Small intestine (tissue), 7 donors: ENCODE data around the gene SLC44A5. TPM values are rescaled to one million over a fixed set of nuclear protein-coding genes. Genes with fewer than 3 reads are reported as not detected.

Experiments used
- DNase-seq, 2 donors: peaks; one replicate each; pipeline versions ENCODE4 v3.0.0 to v3.0.0-alpha.2; 2013
- FAIRE-seq: peaks from 2 replicates; lab custom pipeline; 2012; peaks lifted over from hg19 to GRCh38; lab: Jason Lieb, UNC
- H3K27ac ChIP-seq, 3 donors: one replicate each; pipeline ENCODE4 v1.5.1; 2013; ENCODE audit warnings: low read length in 2 of 3, mild to moderate bottlenecking in 2 of 3, control low read depth in 1 of 3, inconsistent platforms in 1 of 3, low read depth in 1 of 3, moderate library complexity in 1 of 3
- H3K27me3 ChIP-seq, 3 donors: one replicate each; pipeline ENCODE4 v1.6.1; 2013; ENCODE audit warnings: low read length in 3 of 3, inconsistent platforms in 1 of 3; ENCODE audit not compliant: control insufficient read depth in 3 of 3, insufficient read depth in 3 of 3
- H3K36me3 ChIP-seq, 3 donors: one replicate each; pipeline ENCODE4 v1.6.1; 2013; ENCODE audit warnings: low read length in 3 of 3, inconsistent platforms in 1 of 3, low read depth in 1 of 3, mild to moderate bottlenecking in 1 of 3, moderate library complexity in 1 of 3; ENCODE audit not compliant: control insufficient read depth in 3 of 3, insufficient read depth in 2 of 3
- H3K4me1 ChIP-seq, 3 donors: one replicate each; pipeline ENCODE4 v1.6.1; 2013; ENCODE audit warnings: low read length in 2 of 3, inconsistent platforms in 1 of 3, low read depth in 1 of 3, mild to moderate bottlenecking in 1 of 3, moderate library complexity in 1 of 3; ENCODE audit not compliant: control insufficient read depth in 3 of 3, insufficient read depth in 2 of 3
- H3K4me3 ChIP-seq, 3 donors: one replicate each; pipeline ENCODE4 v1.5.1; 2013; ENCODE audit warnings: low read length in 3 of 3, control low read depth in 1 of 3, inconsistent platforms in 1 of 3, low read depth in 1 of 3, mild to moderate bottlenecking in 1 of 3, moderate library complexity in 1 of 3
- H3K9me3 ChIP-seq, 2 donors: one replicate each; pipeline ENCODE4 v1.6.1; 2013; ENCODE audit warnings: low read depth in 1 of 2, low read length in 1 of 2; ENCODE audit not compliant: control insufficient read depth in 2 of 2, insufficient read depth in 1 of 2
- WGBS, 3 donors: extraction: QIAGEN DNeasy Blood & Tissue Kit; methylation state at CpG; one replicate each; pipeline ENCODE4 v1.1.7; 2013; 5-methylcytosine and 5-hydroxymethylcytosine counted together
- polyA plus RNA-seq, 4 donors: library from polyadenylated mRNA; stranded (reverse) in 3 of 4; unstranded in 1 of 4; fragments of 200-250 nt in 3 of 4; fragments of 120-200 nt in 1 of 4; gene quantifications; one replicate each; pipeline versions ENCODE4 v1.2.1 to v1.2.3, GENCODE V29; 2013
- donor health status: healthy with polysubstance abuse.
- donor health status: control.
- donor health status: control.
- donor health status: Bipolar disorder and iron deficiency.
- donor health status: healthy.

Gene SLC44A5
- polyA plus RNA-seq, 4 donors: 0.40 to 1.4 (median 1.1) TPM; not detected in 1

DNA sequence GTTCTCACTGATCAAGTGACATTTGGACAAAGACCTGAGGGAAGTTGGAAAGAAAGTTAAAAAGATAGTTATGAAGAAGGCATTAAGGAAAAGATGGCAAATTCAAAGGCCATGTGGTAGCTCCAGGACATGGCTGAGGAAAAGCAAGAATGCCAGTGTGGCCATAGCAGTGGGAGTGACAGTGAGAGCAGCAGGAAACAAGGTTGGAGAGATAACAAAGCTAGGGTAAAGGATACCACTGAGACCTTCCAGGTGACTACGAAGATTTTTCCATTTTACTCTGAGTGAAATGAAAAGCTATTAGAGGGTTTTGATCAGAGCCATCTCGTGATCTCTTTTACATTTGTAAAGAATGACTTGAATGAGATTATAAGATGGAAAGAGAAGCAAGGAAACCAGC is 170.6 kb downstream of the SLC44A5 start:
- no peak overlapping the region for H3K4me3 ChIP-seq
- DNase-seq (no peak), FAIRE-seq (no peak)
- no peaks in the 10 kb centered on the region for H3K9me3 ChIP-seq
- no peaks in the 10 kb centered on the region for H3K4me1 ChIP-seq
- WGBS, 3 donors: 48 to 68% (median 60%) methylated on average over 2 of the region's 2 CpGs
- no peak overlapping the region for H3K27ac ChIP-seq
- no peaks in the 10 kb centered on the region for H3K27me3 ChIP-seq
- H3K36me3 ChIP-seq: no peaks in the 10 kb centered on the region

DNA sequence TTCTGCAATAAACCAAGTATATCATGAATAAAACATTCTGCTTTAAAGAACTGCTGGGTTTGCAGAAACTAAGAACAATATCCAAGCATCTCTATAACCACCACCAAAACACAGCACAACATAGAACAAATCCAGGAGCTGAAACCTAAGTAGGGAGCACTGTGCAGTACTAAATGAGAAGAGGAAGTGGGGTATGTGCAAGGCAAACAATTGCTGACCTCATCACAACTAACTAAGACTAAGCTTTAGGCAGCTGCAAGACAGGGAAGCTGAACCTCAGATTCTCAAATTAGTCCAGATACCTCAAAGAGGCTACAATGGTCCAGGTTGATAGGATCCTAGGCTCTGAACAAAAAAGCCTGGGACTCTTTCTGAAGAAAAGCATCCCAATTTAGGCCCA is 172.6 kb downstream of the SLC44A5 start:
- Histone ChIP-seq H3K9me3 (no peaks in the 10 kb centered on the region), H3K4me3 (no peak overlapping the region), H3K27ac (no peak overlapping the region), H3K36me3 (no peaks in the 10 kb centered on the region), H3K4me1 (no peaks in the 10 kb centered on the region), H3K27me3 (no peaks in the 10 kb centered on the region)
- no peak for FAIRE-seq
- DNase-seq: no peak

DNA sequence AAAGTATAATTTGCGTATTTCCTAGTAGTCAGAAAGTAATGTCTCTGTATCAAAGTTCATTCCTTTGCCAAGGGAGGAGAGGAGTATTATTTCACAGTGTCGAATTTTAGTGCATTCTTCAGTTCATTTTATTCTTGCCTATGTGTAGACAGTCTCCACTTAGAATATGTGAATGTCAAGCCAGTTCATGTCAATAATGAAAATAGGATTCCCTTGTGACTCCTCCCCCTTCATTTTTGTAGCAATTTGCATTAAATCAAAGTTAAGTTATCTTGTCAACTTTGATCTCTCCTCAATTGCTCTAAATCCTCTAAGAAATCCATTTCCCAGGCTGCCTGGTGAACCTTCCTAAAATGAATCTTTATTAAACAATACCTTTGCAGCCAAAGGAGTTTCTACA is 179.1 kb downstream of the SLC44A5 start:
- no peak for FAIRE-seq
- no peaks in the 10 kb centered on the region for H3K9me3 ChIP-seq
- H3K27ac ChIP-seq: no peak overlapping the region
- H3K4me3 ChIP-seq: no peak overlapping the region
- H3K27me3 ChIP-seq: no peaks in the 10 kb centered on the region
- 52 to 77% (median 58%) methylated on average over 2 of the region's 2 CpGs for WGBS, 3 donors
- no peaks in the 10 kb centered on the region for H3K36me3 ChIP-seq
- DNase-seq: no peak
- no peaks in the 10 kb centered on the region for H3K4me1 ChIP-seq

DNA sequence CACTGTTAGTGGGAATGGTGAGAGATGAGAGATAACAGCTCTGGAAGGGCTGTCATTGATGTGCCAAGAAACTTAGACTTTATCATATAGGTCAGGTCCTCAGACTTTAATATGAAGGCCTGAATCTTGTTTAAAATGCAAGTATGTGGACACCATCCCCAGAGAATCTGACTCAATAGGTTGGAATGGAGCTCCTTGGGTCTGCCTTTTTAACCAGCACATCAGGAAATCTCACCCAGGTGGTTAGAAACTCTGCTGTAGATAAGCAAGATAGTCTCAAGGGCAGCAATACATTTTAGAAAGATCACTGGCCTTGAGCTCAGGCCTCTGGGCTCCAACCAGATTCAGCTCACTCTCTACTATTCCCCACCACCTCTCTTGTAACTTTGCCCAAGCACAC is 180.4 kb downstream of the SLC44A5 start:
- Histone ChIP-seq H3K4me1 (no peaks in the 10 kb centered on the region), H3K36me3 (no peaks in the 10 kb centered on the region), H3K9me3 (no peaks in the 10 kb centered on the region), H3K27ac (no peak overlapping the region), H3K27me3 (no peaks in the 10 kb centered on the region), H3K4me3 (no peak overlapping the region)
- no peak for DNase-seq
- no peak for FAIRE-seq

DNA sequence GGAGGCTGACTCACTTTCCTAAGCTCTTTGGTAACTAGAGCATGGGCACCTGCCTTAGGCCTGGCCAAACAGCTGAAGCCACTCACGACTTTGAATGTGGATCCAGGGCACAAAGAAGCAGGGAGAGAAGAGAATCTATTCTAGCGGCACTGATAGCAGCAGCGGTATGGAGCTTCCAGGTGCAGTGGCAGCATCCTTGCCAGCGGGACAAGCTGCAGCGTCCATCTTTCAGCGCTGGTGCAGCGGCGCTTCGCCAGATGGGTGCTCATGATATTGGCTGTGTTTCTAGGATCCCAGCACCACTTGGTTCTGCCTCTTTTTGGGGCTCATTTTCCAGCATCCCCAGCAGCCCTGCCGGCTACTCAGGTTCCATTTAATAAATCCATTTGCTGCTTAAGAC is 184.2 kb downstream of the SLC44A5 start:
- WGBS, 3 donors: 83 to 87% (median 86%) methylated on average over 10 of the region's 10 CpGs
- H3K9me3 ChIP-seq: no peaks in the 10 kb centered on the region
- H3K36me3 ChIP-seq: no peaks in the 10 kb centered on the region
- no peaks in the 10 kb centered on the region for H3K4me1 ChIP-seq
- no peak overlapping the region for H3K4me3 ChIP-seq
- H3K27me3 ChIP-seq: no peaks in the 10 kb centered on the region
- no peak overlapping the region for H3K27ac ChIP-seq
- no peak for DNase-seq
- FAIRE-seq: no peak

DNA sequence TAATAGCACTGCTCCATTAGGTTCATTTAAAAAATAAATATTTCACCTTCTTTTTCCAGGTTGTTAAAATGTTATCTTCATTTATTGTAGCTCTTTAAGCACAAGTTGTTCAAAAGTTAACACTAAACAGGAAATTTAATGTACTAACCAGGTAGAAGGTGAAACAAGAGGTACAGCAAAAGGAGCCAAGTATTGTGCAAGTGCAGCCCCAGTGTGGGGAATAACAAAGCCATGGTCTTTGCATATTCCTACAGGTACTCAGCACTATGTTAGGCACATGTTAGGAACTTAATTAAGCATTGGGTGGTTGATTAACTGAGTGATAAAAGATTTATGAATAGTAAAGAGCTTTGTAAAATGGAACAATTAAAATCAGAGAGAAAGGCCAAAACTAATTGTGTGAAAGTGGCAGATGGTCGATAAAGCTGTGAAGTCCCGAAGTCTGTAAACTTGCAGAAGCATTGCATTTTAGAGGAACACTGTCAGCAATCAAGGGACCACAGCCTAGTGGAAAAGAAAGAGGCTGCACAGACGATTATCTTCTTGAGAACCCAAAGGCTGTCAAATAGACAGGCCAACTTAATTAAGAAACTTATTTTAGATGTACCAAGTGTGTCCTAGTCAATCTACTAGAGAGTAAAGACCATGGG is 185.8 kb downstream of the SLC44A5 start:
- no peaks in the 10 kb centered on the region for H3K9me3 ChIP-seq
- no peaks in the 10 kb centered on the region for H3K27me3 ChIP-seq
- WGBS, 3 donors: 79 to 86% (median 80%) methylated on average over 3 of the region's 3 CpGs
- no peaks in the 10 kb centered on the region for H3K36me3 ChIP-seq
- no peak overlapping the region for H3K27ac ChIP-seq
- H3K4me3 ChIP-seq: no peak overlapping the region
- DNase-seq (no peak), FAIRE-seq (no peak)
- no peaks in the 10 kb centered on the region for H3K4me1 ChIP-seq

DNA sequence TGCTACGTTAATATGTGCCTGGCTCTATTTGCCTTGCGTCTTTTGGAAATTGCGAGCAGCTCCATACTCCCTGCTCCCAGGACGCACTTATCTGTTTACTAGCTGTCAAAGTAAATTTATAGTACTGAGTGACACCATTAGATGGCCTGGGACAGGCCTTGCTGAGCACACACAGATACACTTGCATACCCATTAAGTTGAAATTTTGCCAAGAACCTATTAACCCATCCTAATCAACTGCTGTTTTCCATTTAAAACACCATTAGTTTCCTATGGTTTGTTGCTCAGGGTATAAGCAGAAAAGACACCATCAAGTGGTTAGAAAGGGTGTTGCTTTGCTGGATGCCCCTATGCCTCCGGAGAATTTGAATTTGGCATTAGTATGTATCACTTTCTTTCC is 187.3 kb downstream of the SLC44A5 start:
- no peaks in the 10 kb centered on the region for H3K4me1 ChIP-seq
- DNase-seq (no peak), FAIRE-seq (no peak)
- H3K27me3 ChIP-seq: no peaks in the 10 kb centered on the region
- 33 to 47% (median 42%) methylated on average over 5 of the region's 5 CpGs for WGBS, 3 donors
- no peaks in the 10 kb centered on the region for H3K36me3 ChIP-seq
- no peaks in the 10 kb centered on the region for H3K9me3 ChIP-seq
- H3K4me3 ChIP-seq: no peak overlapping the region
- H3K27ac ChIP-seq: no peak overlapping the region

DNA sequence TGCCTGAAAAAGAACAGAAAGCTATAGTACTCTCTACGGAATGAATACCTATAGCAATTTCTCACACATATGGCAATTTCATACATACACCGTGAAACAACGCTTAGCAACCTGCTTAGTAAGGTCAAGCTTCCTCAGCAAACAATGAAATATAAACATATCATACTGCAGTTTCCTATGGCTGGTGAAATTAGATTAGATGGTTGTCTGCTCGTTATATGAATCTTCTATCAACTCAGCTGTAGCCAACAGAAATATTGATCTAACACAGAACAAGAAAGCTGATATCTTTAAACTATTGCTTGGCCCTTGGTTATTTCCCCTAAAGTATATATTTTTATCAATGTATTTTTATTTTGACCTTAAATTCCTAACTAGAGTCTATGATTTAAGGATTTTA is 187.8 kb downstream of the SLC44A5 start:
- FAIRE-seq: no peak
- H3K36me3 ChIP-seq: no peaks in the 10 kb centered on the region
- H3K27me3 ChIP-seq: no peaks in the 10 kb centered on the region
- 21 to 40% (median 29%) methylated on average over 4 of the region's 4 CpGs for WGBS, 3 donors
- no peak overlapping the region for H3K27ac ChIP-seq
- H3K4me3 ChIP-seq: no peak overlapping the region
- DNase-seq: no peak
- H3K4me1 ChIP-seq: no peaks in the 10 kb centered on the region
- no peaks in the 10 kb centered on the region for H3K9me3 ChIP-seq

DNA sequence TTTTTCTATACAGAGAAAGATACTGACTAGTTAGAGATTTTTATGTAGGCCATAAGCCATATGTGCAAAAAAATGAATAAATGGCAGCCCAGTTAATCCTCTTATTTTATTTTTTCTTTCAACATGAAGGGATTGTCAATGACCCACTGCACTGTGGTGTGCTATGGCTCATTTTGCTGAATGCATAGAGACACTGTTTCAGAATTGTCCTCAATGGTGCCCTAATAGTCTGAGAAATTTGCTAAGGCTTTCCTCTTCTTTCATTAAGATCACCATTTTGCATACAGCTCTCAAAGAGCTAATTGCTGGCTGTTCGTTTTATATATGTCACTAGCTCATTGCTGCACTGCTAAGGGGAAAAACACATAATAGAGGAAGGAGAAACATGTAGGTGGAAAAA is 189.5 kb downstream of the SLC44A5 start:
- H3K27ac ChIP-seq: no peak overlapping the region
- no peaks in the 10 kb centered on the region for H3K4me1 ChIP-seq
- no peak overlapping the region for H3K4me3 ChIP-seq
- peaks cover 0 to 5% of the 10 kb centered on the region in 2 donors for H3K9me3 ChIP-seq
- DNase-seq (no peak), FAIRE-seq (no peak)
- WGBS, 3 donors: 48 to 73% (median 71%) methylated on average over 1 of the region's 1 CpG
- no peaks in the 10 kb centered on the region for H3K36me3 ChIP-seq
- H3K27me3 ChIP-seq: no peaks in the 10 kb centered on the region
